ENCODE data around the gene NT5DC1. TPM values are rescaled to one million over a fixed set of nuclear protein-coding genes. Genes with fewer than 3 reads are reported as not detected.

NT5DC1 gene
- 21.5 TPM for total RNA-seq

GRCh38 chr6:116100419-116101301, at the start of gene NT5DC1:
NT5DC1 (plus strand) TSS chr6:116100853; CDS start chr6:116100931, 78 bp downstream.
- DNase-seq (ENCODE audit: low spot score), result peak; percentile 83
- intact Hi-C loops (cut with DNase I), result no loop called here
- peak; percentile 96 for ATAC-seq

- intact Hi-C loops (cut with DNase I), result no loop called here
- DNase-seq (ENCODE audit: low spot score) (no peak), ATAC-seq (no peak)
Measured at GRCh38 chr6:116051244-116051643, 49.4 kb upstream of the NT5DC1 start.

- DNase-seq (ENCODE audit: low spot score), result no peak
- ATAC-seq, result no peak
- intact Hi-C loops (cut with DNase I), result no loop called here
Measured at GRCh38 chr6:116055513-116055912, 45.1 kb upstream of the NT5DC1 start.

GRCh38 chr6:116057766-116058165, 42.9 kb upstream of the NT5DC1 start:
- intact Hi-C loops (cut with DNase I), result no loop called here
- DNase-seq (ENCODE audit: low spot score) (no peak), ATAC-seq (no peak)

GRCh38 chr6:116059713-116060571, 40.7 kb upstream of the NT5DC1 start:
- intact Hi-C loops (cut with DNase I), result no loop called here
- ATAC-seq (peak; percentile 33), DNase-seq (ENCODE audit: low spot score) (no peak)

GRCh38 chr6:116060572-116061283, 39.9 kb upstream of the NT5DC1 start, which contains the start of gene FRK:
FRK (minus strand) TSS chr6:116060891; CDS start chr6:116060311, 580 bp downstream.
- ATAC-seq, result peak; percentile 87
- intact Hi-C loops (cut with DNase I), result no loop called here
- no peak for DNase-seq (ENCODE audit: low spot score)

GRCh38 chr6:116062496-116062895, 38.2 kb upstream of the NT5DC1 start:
- no peak for ATAC-seq
- DNase-seq (ENCODE audit: low spot score), result no peak
- intact Hi-C loops (cut with DNase I), result no loop called here

- ATAC-seq (no peak), DNase-seq (ENCODE audit: low spot score) (no peak)
- intact Hi-C loops (cut with DNase I), result no loop called here
Measured at GRCh38 chr6:116064666-116065065, 36.0 kb upstream of the NT5DC1 start.

- intact Hi-C loops (cut with DNase I), result no loop called here
- DNase-seq (ENCODE audit: low spot score) (no peak), ATAC-seq (no peak)
Measured at GRCh38 chr6:116066789-116067188, 33.9 kb upstream of the NT5DC1 start.

GRCh38 chr6:116070101-116070500, 30.6 kb upstream of the NT5DC1 start:
- intact Hi-C loops (cut with DNase I), result no loop called here
- ATAC-seq, result no peak
- no peak for DNase-seq (ENCODE audit: low spot score)

GRCh38 chr6:116070616-116071389, 29.9 kb upstream of the NT5DC1 start:
- no peak for ATAC-seq
- no peak for DNase-seq (ENCODE audit: low spot score)
- intact Hi-C loops (cut with DNase I), result no loop called here

GRCh38 chr6:116072368-116072767, 28.3 kb upstream of the NT5DC1 start:
- ATAC-seq (no peak), DNase-seq (ENCODE audit: low spot score) (no peak)
- intact Hi-C loops (cut with DNase I), result no loop called here

- intact Hi-C loops (cut with DNase I), result no loop called here
- DNase-seq (ENCODE audit: low spot score) (no peak), ATAC-seq (no peak)
Measured at GRCh38 chr6:116073765-116074440, 26.8 kb upstream of the NT5DC1 start.

- ATAC-seq, result no peak
- no peak for DNase-seq (ENCODE audit: low spot score)
- intact Hi-C loops (cut with DNase I), result no loop called here
Measured at GRCh38 chr6:116074732-116075390, 25.8 kb upstream of the NT5DC1 start.

- ATAC-seq, result no peak
- intact Hi-C loops (cut with DNase I), result no loop called here
Measured at GRCh38 chr6:116078522-116078921, 22.1 kb upstream of the NT5DC1 start.

GRCh38 chr6:116078945-116079344, 21.7 kb upstream of the NT5DC1 start:
- ATAC-seq (no peak), DNase-seq (ENCODE audit: low spot score) (no peak)
- intact Hi-C loops (cut with DNase I), result no loop called here

More at GRCh38 chr6:116078522-116078921, 22.1 kb upstream of the NT5DC1 start:
- no peak for DNase-seq (ENCODE audit: low spot score)

- intact Hi-C loops (cut with DNase I), result no loop called here
- DNase-seq (ENCODE audit: low spot score) (no peak), ATAC-seq (no peak)
Measured at GRCh38 chr6:116083052-116083451, 17.6 kb upstream of the NT5DC1 start.
